Breast epithelium (tissue), 3 donors: ENCODE results near the gene MAPKAPK2.

Source experiments
- POLR2A ChIP-seq: fragments of 450-650 bp; IDR thresholded peaks from one replicate; pipeline ENCODE4 v1.6.1; 2016; ENCODE audit warnings: antibody characterized with exemption, mild to moderate bottlenecking, moderate library complexity
- POLR2AphosphoS5 ChIP-seq, 3 donors: sonication (generic); formaldehyde crosslinking; IDR thresholded peaks; one replicate each; pipeline ENCODE4 v1.6.1; 2017; ENCODE audit warnings: antibody characterized with exemption in 3 of 3
- TF ChIP-seq, protein P1 (sequence below), 3 donors: fragments of 450-650 bp; IDR thresholded peaks; one replicate each; pipeline ENCODE4 v1.5.1; 2016 to 2017; ENCODE audit warnings: antibody characterized with exemption in 3 of 3, mild to moderate bottlenecking in 3 of 3, moderate library complexity in 3 of 3

GRCh38 chr1:206728697-206728987 is 43.9 kb downstream of the MAPKAPK2 start:
- TF ChIP-seq, protein P1, sequence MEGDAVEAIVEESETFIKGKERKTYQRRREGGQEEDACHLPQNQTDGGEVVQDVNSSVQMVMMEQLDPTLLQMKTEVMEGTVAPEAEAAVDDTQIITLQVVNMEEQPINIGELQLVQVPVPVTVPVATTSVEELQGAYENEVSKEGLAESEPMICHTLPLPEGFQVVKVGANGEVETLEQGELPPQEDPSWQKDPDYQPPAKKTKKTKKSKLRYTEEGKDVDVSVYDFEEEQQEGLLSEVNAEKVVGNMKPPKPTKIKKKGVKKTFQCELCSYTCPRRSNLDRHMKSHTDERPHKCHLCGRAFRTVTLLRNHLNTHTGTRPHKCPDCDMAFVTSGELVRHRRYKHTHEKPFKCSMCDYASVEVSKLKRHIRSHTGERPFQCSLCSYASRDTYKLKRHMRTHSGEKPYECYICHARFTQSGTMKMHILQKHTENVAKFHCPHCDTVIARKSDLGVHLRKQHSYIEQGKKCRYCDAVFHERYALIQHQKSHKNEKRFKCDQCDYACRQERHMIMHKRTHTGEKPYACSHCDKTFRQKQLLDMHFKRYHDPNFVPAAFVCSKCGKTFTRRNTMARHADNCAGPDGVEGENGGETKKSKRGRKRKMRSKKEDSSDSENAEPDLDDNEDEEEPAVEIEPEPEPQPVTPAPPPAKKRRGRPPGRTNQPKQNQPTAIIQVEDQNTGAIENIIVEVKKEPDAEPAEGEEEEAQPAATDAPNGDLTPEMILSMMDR (IDR thresholded peaks at IDR 0.05), result no peak
- no peak for TF ChIP-seq POLR2A
- no peak for TF ChIP-seq POLR2AphosphoS5 (IDR thresholded peaks at IDR 0.05)
